Stimulated activated CD4-positive, alpha-beta T cell treated with anti-CD3 and anti-CD28 coated beads, Interleukin-1b, Interleukin-23, amount 100 ng/mL, for 48 hours (primary cell): ENCODE results near the gene SNTB2.

Experiments
- DNase-seq: peaks from one replicate; pipeline ENCODE4 v3.0.0-alpha.2; 2020

SNTB2 gene

GRCh38 chr16:69349536-69349935 lies 162.6 kb downstream of the SNTB2 start:
- DNase-seq, result no peak

GRCh38 chr16:69350536-69351133 lies 163.7 kb downstream of the SNTB2 start:
- DNase-seq, result no peak

GRCh38 chr16:69351309-69352027 lies 164.5 kb downstream of the SNTB2 start, which contains the start of gene TMED6:
TMED6 (minus strand) TSS chr16:69351786; CDS start chr16:69351753, 33 bp downstream.
- no peak for DNase-seq
